Skeletal muscle satellite cell (primary cell): Measurements from ENCODE around the gene BAIAP2.
"Not testable (repeated sequence)": the region's sequence is repeated elsewhere in the genome, so short reads cannot be mapped to it uniquely, and the experiment has no call there.

Experiments
- H3K27me3 ChIP-seq: 2 replicates; pipeline ENCODE4 v1.7.0; 2013; ENCODE audit warnings: low read length; ENCODE audit not compliant: control insufficient read depth, insufficient read depth
- H3K36me3 ChIP-seq: 2 replicates; pipeline ENCODE4 v1.7.0; 2013; ENCODE audit warnings: mild to moderate bottlenecking, control low read depth, low read length; ENCODE audit not compliant: insufficient read depth
- H3K4me1 ChIP-seq: 2 replicates; pipeline ENCODE4 v1.7.0; 2013; ENCODE audit warnings: low read length; ENCODE audit not compliant: control insufficient read depth, insufficient read depth
- H3K4me2 ChIP-seq: 2 replicates; pipeline ENCODE4 v1.7.0; 2013; ENCODE audit warnings: mild to moderate bottlenecking, low read length
- H3K4me3 ChIP-seq: 2 replicates; pipeline ENCODE4 v1.7.0; 2013; ENCODE audit warnings: low read length
- H3K9ac ChIP-seq: 2 replicates; pipeline ENCODE4 v1.7.0; 2013; ENCODE audit warnings: mild to moderate bottlenecking, low read depth, low read length, moderate library complexity
- H3K9me3 ChIP-seq: replicated peaks from 2 replicates; pipeline ENCODE4 v1.7.0; 2013; ENCODE audit warnings: mild to moderate bottlenecking, control low read depth, low read length

The BAIAP2 gene

DNA sequence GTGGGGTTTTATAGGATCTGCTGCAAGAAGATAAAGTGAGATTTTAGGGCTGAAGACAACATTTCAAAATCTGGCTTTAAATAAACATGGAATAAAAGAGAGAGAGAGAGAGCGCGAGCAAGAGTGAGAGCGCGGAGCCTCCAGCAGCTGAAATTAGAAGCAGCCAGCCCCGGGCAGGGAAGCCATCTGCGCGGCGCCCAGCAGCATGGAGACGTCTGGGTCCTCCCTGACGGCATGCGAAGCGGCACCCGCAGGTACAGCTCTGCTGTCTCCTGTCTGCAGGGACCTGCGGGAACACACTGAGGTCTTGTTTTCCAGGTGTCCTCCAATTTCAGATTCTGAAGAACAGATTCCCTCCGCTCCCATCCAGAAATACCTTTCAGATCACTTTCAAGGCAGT, 7.9 kb upstream of the BAIAP2 start:
- Histone ChIP-seq H3K27me3 (peaks cover 43% of the 10 kb centered on the region), H3K36me3 (no peaks in the 10 kb centered on the region), H3K4me2 (no peak overlapping the region), H3K9me3 (no peaks in the 10 kb centered on the region), H3K4me1 (peaks cover 15% of the 10 kb centered on the region), H3K9ac (no peak overlapping the region), H3K4me3 (no peak overlapping the region)

DNA sequence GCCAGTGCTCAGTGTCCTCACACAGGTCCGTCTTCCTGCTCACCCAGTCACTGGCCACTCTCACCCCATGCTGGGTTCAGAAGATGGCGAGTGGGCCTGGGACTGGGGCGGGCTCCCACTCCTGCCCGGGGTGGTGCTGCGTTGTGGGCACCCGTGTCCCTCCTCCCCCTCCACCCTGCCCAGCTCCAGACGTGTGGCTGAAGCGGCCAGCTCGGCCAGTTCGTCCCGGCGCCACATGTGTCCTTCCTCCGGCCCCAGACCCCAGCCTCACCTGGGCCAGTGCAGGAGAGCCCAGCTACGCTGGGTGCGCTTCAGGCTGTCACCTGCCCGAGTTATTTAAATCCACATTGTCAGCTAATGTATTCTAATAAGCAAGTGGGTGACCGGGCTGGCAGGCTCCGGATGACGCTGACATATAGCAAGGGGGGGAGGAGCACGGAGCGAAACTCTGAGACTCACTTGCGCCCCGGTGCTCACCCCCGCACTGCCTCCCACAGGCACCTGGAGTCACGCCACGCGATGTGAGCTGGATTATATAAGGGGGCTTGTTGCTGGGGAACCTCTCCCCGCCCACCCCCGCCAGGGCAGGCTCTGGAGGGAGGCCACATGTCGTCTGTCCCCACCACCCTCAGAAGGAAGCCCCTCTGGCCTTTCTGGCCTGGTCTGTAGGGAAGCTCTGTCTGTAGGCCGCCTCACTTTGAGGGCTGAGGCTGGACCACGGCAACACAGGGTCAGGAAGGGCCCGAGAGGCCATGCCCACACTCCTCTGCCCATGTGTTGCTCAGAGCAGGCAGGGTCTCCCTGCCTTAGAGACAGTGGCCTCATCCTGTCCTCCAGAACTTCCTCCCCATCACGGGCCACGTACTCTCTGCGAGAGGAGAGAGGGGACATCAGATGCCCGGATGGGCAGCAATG, 7.1 kb upstream of the BAIAP2 start:
- peaks cover 43% of the 10 kb centered on the region for H3K27me3 ChIP-seq
- H3K4me1 ChIP-seq = peaks cover 15% of the 10 kb centered on the region
- H3K4me3 ChIP-seq = no peak overlapping the region
- no peaks in the 10 kb centered on the region for H3K9me3 ChIP-seq
- H3K36me3 ChIP-seq = no peaks in the 10 kb centered on the region
- no peak overlapping the region for H3K9ac ChIP-seq
- no peak overlapping the region for H3K4me2 ChIP-seq

DNA sequence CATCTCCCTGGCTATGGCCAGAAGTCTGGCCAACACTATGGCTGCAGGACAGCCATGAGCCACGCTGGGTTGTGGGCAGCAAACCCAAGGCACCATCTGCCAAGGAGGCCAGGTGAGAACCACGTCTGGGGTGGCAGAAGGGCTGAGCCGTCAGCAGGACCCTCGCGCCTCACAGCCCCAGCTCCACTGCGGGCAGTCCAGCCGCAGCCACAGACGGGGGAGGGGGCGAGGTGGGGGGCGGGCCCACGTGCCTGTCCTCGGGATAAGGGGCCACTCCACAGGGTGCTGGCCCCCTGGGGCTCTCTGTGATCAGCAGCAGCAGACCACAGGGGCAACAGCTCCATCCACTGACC, 6.5 kb upstream of the BAIAP2 start:
- Histone ChIP-seq H3K9ac (no peak overlapping the region), H3K9me3 (no peaks in the 10 kb centered on the region), H3K36me3 (no peaks in the 10 kb centered on the region)

DNA sequence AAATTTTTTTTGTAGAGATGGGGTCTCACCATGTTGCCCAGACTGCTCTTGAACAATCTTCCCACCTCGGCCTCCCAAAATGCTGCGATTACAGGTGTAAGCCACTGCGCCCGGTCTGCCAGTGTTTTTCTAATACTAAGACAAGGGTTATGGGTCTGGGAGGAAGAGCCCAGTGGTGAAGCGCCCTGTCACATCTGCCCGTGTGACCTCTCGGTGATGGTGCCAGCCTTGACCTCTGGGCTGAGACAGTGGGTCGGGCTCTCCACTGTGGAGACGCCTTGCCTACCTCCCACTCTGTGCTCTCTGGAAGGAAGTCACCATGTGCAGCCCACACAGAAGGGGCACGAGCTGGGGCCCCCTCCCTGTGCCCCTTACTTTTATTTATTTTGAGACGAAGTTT, 5.1 kb upstream of the BAIAP2 start:
- H3K27me3 ChIP-seq = peaks cover 38% of the 10 kb centered on the region
- peaks cover 24% of the 10 kb centered on the region for H3K4me1 ChIP-seq
- H3K36me3 ChIP-seq = no peaks in the 10 kb centered on the region
- H3K4me2 ChIP-seq = no peak overlapping the region
- H3K9me3 ChIP-seq = no peaks in the 10 kb centered on the region
- H3K9ac ChIP-seq = no peak overlapping the region
- H3K4me3 ChIP-seq = no peak overlapping the region

More for the DNA sequence above, 6.5 kb upstream of the BAIAP2 start:
- H3K4me3 ChIP-seq = no peak overlapping the region
- peaks cover 15% of the 10 kb centered on the region for H3K4me1 ChIP-seq
- H3K27me3 ChIP-seq = peaks cover 43% of the 10 kb centered on the region
- H3K4me2 ChIP-seq = no peak overlapping the region

DNA sequence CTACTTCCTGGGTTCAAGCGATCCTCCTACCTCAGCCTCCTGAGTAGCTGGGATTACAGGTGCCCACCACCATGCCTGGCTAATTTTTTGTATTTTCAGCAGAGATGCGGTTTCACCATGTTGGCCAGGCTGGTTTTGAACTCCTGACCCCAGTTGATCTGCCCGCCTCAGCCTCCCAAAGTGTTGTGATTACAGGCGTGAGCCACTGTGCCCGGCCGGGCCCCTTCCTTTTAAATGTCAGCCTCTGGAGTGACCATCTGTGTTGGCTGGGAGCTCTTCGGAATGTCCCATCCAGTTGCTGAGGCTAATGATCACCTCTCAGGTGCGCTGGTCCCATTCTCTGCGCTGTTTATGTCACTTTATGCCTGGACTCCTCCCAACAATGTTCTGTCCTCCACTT, 4.6 kb upstream of the BAIAP2 start:
- not testable (repeated sequence) for H3K4me3 ChIP-seq, H3K36me3 ChIP-seq, H3K9ac ChIP-seq, H3K9me3 ChIP-seq, H3K4me2 ChIP-seq
- peaks cover 34% of the 10 kb centered on the region for H3K27me3 ChIP-seq
- peaks cover 24% of the 10 kb centered on the region for H3K4me1 ChIP-seq

DNA sequence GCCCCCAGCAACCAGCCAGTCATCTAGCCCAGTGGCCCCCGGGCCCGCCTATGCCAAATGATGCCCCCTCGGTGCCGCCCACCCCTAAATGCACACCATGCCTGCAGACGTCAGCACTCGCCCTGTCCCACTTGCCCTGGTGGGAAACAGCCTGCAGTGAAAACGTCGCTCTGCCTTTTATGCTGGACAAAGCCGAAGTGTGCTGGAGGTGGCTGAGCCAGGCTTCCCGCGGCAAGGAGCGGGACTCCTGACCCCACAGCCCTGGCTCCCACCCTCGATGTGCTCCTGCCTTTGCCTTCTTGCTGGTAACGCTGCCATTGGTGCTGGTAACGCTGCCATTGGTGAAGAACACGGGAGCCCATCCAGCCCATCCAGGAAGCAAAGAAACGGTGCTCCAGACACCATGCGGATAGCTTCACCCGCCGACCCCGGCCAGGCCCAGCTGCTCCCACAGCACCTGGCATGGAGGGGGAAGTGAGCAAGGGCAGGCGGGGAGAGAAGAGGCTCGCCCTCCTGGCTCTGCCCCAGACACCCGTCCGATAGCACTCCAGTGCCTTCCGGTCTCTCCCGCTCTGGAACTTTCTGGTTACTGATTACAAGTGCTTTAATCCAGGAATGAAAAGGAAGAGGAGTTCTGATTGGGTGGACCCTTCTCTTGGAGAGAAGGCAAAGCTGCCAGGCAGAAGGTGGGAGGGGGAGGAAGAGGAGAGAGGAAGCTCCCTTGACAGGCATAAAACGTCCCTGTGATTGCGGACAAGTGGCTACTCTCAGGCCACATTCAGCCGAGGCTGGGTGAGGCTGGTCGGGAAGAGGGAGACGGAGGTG, 4.0 kb upstream of the BAIAP2 start:
- H3K9me3 ChIP-seq = no peaks in the 10 kb centered on the region
- no peak overlapping the region for H3K9ac ChIP-seq

DNA sequence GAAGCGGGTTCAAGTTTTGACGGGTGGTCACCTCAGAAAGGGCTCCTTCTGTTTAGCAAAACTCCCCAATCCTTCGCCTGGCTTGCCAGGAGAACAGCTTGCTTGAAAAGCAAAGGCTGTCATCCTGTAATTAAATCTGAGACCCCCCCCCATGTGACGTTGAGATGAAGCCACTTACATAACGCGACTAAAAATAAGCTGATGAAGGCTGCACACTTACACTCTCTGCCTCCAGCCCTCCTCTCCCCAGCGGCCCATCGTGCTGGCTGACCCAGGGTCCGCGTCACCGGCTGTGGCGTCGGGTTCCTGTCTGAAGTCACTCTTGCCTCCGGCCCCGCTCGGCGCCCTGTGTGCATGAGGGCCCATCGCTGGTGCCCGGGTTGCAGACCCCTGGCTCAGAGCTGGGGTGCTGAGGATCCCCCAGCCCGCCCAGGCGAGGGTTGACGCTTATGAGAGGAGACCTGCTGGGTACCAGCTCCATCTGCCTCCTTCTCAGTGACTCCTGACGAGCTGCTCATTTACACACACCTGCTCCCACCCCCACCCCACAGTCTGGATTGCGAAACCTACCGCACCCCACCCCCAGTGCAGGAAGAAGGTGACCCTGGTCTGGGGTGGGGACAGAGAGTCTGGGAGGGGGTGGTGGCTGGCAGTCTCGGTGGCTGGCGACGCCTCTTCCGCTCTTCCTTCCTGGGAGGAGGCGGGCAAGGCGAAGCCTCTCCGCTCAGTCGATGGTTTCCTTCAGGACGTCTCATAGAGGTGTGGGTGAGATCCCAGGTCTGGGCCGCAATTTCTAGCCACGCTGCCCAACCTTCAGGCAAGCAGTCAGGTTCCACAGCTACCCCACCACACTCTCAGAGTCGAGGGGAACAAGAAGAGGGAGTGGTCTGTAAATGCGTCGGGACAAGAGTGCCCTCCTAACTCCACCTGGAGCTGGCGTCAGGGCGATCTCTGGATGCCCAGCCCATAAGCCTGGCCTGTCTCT, 3.1 kb upstream of the BAIAP2 start:
- peaks cover 18% of the 10 kb centered on the region for H3K27me3 ChIP-seq
- H3K9ac ChIP-seq = no peak overlapping the region
- no peaks in the 10 kb centered on the region for H3K9me3 ChIP-seq
- H3K4me1 ChIP-seq = peaks cover 19% of the 10 kb centered on the region
- no peaks in the 10 kb centered on the region for H3K36me3 ChIP-seq
- no peak overlapping the region for H3K4me2 ChIP-seq
- H3K4me3 ChIP-seq = no peak overlapping the region

More for the DNA sequence above, 4.0 kb upstream of the BAIAP2 start:
- H3K4me3 ChIP-seq = no peak overlapping the region
- no peaks in the 10 kb centered on the region for H3K36me3 ChIP-seq
- H3K4me1 ChIP-seq = peaks cover 17% of the 10 kb centered on the region
- no peak overlapping the region for H3K4me2 ChIP-seq
- peaks cover 27% of the 10 kb centered on the region for H3K27me3 ChIP-seq

DNA sequence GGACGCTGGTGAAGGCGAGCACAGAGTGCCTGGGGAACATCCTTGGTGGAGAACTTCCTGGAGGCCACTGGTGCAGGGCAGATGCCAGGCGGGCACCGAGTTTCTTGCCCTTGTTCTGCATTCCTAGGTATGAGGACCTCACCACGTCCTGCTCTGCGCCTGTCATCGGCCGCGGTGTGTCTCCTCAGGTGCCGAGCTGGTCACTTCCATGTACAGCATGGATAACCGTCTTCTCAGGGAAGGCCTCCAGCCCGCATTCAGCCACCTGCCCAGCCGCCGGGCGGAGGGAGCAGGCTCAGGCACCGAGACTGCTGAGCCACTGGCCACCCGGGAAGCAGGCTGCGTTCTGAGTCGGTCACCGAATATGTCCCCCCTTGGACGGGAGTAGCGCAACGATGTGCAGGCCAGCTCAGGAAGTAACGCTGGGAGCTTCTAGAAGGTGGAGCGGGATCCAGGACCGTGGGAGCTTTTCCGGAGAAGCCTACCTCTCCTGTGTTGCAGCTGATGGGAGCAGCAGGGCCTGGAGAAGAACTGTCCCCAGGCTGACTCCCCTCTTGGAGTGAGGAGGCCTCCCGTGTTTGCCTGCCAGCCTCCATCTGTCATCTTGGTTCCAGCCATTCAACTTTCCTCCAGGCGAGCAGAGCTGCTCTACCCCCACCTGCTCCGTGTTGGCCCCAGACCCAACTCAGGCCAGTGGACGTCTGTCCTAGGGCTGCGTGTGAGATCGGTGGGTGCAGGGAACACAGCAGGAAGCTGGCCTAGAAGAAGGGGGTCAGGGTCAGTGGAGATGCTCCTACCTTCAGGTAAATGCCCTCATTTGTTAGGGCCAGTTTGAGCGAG, 2.1 kb upstream of the BAIAP2 start:
- Histone ChIP-seq H3K4me1 (peaks cover 24% of the 10 kb centered on the region), H3K36me3 (no peaks in the 10 kb centered on the region), H3K4me2 (no peak overlapping the region), H3K4me3 (no peak overlapping the region), H3K27me3 (peaks cover 8% of the 10 kb centered on the region), H3K9me3 (no peaks in the 10 kb centered on the region), H3K9ac (no peak overlapping the region)

DNA sequence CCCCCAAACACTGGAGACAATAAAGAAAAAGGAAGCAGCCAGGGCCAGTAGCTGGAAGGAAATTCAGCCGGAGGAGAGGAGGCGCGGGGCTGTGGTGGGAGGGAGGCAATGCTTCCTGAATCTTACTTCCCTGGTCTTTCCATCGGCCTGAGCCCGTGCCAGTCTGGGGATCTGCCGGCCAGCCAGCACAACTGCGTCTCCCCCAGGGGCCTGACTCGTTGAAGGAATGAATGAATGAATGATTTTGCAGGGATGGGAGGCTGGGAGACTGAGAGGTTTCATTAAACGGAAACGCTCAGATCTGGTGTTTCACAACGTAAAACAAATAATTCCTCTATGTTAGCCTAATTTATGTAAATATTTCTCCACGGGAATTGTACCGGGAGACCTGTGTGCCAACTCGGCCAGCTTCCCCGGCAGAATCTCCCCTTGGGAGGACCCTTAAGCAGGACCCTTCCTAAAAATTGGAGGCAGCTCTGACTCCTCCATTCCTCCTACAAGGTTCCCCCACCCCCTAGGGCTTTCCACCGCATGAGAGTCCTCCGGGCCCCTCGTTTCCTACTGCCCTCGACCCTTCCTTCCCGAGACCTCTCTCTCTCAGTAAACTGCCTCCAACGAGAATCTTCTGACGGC, 1.3 kb upstream of the BAIAP2 start:
- Histone ChIP-seq H3K9me3 (no peaks in the 10 kb centered on the region), H3K9ac (peak overlapping the region; percentile 70), H3K27me3 (peaks cover 2% of the 10 kb centered on the region), H3K4me1 (peaks cover 32% of the 10 kb centered on the region), H3K36me3 (no peaks in the 10 kb centered on the region), H3K4me2 (peak overlapping the region; percentile 96), H3K4me3 (peak overlapping the region; percentile 78)

DNA sequence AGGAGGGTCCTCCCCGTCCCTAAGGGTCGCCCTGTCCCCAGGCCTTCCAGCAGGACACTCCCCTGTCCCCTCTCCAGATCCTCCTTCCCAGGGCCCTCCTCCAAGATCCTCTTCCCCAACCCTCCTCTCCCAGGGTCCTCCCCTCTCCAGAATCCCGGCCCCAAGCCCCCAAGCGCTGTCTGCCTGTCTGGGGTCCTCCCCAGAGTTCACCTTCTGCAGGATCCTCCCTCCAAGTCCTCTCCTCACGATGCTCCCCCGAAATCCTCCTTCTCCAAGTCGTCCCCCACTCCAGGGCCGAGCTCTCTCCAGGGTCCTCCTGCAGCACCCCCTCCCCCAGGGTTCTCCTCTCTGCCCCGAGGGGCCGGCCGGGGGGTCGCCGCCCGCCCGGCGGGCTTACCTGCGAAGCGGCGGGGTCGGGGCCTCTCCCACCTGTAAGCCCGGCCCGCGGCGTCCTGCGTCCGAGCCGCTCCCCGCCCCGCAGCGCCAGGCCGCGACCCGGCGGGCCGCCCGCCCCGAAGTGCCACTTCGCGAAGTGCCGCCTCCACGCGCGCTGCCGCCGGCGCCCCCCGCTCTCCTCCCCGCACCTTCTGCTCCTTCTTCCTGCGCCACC, 678 bp upstream of the BAIAP2 start:
- no peaks in the 10 kb centered on the region for H3K36me3 ChIP-seq
- H3K4me2 ChIP-seq = peak overlapping the region; percentile 96
- peaks cover 39% of the 10 kb centered on the region for H3K4me1 ChIP-seq
- peak overlapping the region; percentile 78 for H3K4me3 ChIP-seq
- H3K27me3 ChIP-seq = no peaks in the 10 kb centered on the region
- H3K9me3 ChIP-seq = no peaks in the 10 kb centered on the region
- H3K9ac ChIP-seq = peak overlapping the region; percentile 70
